AG09319 (cell line): Measurements from ENCODE around the gene GNAO1.

Experiments used
- DNase-seq: peaks from one replicate; pipeline ENCODE4 v3.0.0-alpha.2; 2010; ENCODE audit warnings: low read depth; ENCODE audit errors: extremely low read depth
- CTCF ChIP-seq: IDR thresholded peaks from 2 replicates; pipeline ENCODE4 v1.5.1; 2011; ENCODE audit warnings: low read depth, mild to moderate bottlenecking, inconsistent platforms, low read length, moderate library complexity

The GNAO1 gene

GRCh38 chr16:56297684-56298083 is 106.4 kb downstream of the GNAO1 start:
- DNase-seq = no peak
- TF ChIP-seq CTCF = no peak

DNA sequence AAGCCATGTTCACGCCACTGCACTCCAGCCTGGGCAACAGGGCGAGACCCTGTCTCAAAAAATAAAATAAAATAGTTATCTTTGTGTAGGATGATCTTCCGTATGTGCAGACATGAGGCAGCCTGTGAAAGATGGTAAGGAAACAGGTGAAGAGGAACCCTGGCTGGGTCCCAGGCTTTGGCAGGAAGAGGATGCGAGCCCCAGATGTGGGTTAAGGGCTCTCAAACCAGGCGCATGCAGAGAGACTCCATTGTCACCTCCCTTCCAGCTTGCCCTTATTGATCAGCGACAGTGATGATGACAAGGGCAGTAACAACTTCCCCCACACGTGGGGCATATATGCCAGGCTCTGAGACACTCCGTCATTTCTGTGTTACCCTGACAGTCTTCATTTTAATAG is 106.8 kb downstream of the GNAO1 start:
- no peak for TF ChIP-seq CTCF
- no peak for DNase-seq

- DNase-seq = no peak
- no peak for TF ChIP-seq CTCF
Measured at GRCh38 chr16:56298948-56299596, 107.8 kb downstream of the GNAO1 start.

GRCh38 chr16:56300242-56300623 is 108.9 kb downstream of the GNAO1 start:
- no peak for TF ChIP-seq CTCF
- DNase-seq = no peak

DNA sequence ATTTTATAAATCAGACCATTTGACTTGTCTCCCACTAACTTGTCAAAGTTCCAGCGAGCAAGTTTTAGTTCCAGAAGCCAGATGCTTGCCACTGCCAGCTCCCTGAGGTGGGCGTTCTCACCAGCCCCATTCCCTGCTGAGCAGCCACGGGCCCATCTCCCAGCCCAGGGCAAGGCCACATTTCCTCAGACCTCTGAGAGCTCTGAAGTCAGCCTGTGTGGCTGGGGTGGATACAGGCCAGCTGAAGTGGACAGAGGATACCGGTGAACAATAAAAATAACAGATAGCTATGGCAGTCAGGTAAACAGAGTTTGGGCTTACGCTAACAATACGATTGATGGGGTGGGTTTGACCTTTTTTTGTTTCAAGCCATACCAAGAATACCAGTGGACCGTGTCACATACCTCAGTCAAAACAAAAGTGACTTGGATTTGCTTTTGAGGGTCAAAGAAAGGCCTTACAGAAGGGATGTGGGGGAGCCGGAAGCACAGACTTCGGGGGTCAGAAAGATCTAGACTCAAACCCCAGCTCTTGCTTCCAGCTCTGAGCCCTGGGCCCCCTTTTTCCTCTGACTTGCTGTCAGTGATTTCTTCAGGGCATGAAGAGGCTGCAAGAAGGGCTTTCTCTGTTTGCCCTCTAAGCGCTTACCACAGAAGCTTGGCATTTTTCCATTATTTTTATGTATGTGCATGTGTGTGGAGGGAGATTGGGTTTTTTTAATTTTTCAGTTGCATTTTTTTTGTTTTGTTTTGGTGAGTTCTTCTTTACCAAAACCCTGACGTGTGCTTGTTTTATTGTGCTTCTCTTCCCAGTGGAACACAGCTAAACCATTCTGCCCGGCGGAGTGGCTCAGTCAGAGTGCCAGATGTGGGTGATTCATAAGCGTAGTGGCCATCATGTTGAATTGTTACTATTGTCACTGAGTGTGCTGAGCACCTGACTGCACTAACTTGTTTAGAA is 109.9 kb downstream of the GNAO1 start:
- no peak for DNase-seq

GRCh38 chr16:56302506-56302905 is 111.2 kb downstream of the GNAO1 start:
- TF ChIP-seq CTCF = no peak
- DNase-seq = no peak

More for the DNA sequence above, 109.9 kb downstream of the GNAO1 start:
- TF ChIP-seq CTCF = no peak
